SKM-1 (cell line): ENCODE measurements around the gene FREM2.

Experiments used
- DNase-seq: peaks from one replicate; lab custom pipeline; 2025; ENCODE audit not compliant: unreplicated experiment; lab: John Stamatoyannopoulos, UW

The FREM2 gene

GRCh38 chr13:38687246-38688229 lies 661 bp downstream of the FREM2 start:
- no peak for DNase-seq

GRCh38 chr13:38688674-38689073 lies 1.8 kb downstream of the FREM2 start:
- DNase-seq: no peak

GRCh38 chr13:38690231-38690630 lies 3.4 kb downstream of the FREM2 start:
- DNase-seq: no peak

GRCh38 chr13:38693168-38693567 lies 6.3 kb downstream of the FREM2 start:
- DNase-seq: no peak

DNA sequence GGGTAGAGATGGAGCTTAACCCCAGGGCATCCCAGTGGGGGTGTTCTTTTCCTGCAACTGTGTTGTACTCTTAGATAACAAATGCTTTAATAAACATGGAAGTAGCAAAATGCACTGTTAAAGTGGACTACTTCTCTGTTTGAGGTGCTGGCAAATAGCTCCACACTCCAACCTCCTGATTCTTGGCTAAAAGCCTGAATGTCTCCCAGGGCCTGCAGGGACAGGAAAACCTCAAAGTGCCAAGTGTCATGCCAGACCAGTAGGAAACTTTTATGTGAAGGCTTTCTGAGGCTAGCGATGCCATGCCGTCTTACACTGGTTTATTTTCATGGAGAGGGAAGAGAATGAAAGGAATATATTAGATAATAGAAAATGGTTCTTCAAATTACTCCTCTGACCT lies 6.8 kb downstream of the FREM2 start:
- DNase-seq: no peak

DNA sequence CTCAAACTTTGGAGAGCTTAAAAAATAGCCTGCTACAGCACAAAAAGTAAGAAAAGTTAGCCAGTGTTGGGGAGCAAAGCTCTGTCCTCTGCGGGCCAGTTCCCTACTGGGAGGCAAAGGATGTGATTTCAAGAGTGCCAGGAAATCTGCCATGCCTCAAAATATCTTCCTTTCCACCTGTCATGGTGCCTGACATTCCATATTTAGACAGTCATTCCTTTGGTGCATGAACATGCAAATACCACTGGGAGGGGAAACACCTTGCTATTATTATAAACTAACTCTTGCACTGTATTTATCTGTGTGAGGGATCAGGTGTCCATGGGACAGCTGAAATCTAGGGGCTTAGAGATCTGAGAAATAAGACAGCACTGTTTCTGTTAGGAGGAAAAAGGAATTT lies 10.3 kb downstream of the FREM2 start:
- DNase-seq: no peak

GRCh38 chr13:38697628-38698333 lies 10.9 kb downstream of the FREM2 start:
- DNase-seq: no peak

- DNase-seq: no peak
Observed at GRCh38 chr13:38700051-38700450, 13.2 kb downstream of the FREM2 start.

GRCh38 chr13:38702669-38703068 lies 15.8 kb downstream of the FREM2 start:
- no peak for DNase-seq

DNA sequence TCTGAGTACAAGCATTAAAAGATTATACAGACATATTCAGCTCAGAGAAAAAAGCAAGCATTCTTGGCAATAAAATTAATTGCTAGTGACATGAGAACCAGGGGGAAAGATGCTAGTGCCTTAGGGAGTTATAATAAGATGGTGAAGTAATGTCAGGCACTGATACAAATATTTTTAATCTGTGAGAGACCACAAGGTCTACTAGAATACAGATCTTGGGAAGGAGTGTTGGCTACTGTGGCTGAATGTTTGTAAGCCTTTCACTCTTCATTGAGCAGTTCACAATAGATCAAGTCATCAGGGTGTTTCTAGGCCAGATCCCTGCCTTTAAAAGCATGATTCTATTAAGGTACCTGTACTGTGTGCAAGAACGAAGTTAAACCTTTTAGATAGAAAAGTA lies 16.4 kb downstream of the FREM2 start:
- no peak for DNase-seq

DNA sequence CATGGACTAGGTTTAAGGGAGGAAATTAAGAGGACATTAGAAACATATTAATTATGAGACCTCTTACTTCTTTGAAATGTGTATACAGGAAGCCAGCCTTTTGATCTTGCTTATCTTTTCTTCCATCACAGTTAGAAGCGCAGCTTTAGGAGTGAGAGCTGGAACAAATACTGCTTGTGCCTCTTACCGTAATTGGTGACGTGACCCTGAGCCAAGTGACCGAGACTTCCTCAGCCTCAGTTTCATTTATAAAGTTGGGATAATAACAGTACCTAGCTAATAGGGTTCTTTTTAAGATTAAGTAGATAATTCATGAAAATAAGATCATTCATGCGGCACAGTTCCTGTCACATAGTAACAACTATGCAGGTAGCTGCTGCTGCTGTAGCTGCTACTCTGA lies 18.5 kb downstream of the FREM2 start:
- no peak for DNase-seq

GRCh38 chr13:38707460-38707859 lies 20.6 kb downstream of the FREM2 start:
- DNase-seq: no peak

- no peak for DNase-seq
Observed at GRCh38 chr13:38713046-38713445, 26.2 kb downstream of the FREM2 start.

DNA sequence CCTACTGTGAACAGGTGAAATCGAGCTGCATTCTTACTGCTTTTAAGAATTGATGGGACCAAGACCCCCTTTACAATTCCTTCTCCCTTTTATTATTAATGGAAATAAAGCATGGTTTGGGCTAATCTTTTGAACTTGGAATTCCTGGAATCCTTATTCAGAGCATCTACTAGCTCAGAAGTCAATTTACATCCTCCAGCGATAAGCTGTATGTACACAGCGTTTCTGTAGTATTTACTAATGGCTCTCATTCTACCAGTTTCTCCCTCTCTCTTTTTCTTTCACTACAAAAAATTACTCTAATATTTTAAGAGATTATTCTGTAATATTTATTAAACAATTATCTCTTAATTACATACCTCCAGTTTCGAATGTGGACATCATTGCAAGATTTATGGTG lies 31.5 kb downstream of the FREM2 start:
- no peak for DNase-seq

GRCh38 chr13:38730332-38730731 lies 43.5 kb downstream of the FREM2 start:
- no peak for DNase-seq

GRCh38 chr13:38733146-38733545 lies 46.3 kb downstream of the FREM2 start:
- no peak for DNase-seq

DNA sequence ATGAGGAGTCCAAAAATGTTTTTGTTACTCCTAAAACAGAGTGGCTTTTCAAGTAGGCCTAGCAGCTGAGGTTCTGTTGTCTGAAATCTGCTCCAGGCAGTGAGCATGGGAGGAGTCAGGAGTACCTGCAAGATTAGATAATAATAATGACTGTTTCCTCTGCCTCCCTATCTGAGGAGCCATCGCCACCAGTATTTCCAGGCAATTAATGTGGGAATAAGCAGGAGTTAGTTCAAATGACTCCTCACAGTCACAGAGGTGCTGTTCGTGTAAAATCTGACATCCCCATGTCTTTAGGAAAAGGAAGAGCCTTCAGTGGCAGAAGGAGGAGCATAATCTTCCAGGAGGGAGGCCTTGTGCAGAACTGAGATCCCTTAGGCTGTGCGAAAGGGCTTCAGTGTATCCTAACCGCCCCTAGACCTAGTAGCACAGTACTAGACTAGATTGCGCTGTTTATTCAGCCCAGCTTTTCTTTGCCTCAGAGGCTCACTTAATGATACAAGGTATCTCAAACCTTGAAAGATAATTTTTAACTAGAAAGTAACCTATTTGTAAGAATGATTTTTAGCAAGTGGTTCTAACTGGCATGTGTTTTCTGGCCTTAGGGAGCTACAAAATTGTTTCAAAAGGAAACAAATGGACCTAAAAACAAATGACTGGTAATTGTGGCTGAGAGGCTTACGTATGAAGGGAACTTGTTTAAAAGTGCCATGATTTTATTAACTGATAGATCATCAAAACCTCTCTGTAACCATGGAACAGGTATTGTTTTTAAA lies 49.0 kb downstream of the FREM2 start:
- no peak for DNase-seq

- no peak for DNase-seq
Observed at GRCh38 chr13:38743466-38743865, 56.6 kb downstream of the FREM2 start.

DNA sequence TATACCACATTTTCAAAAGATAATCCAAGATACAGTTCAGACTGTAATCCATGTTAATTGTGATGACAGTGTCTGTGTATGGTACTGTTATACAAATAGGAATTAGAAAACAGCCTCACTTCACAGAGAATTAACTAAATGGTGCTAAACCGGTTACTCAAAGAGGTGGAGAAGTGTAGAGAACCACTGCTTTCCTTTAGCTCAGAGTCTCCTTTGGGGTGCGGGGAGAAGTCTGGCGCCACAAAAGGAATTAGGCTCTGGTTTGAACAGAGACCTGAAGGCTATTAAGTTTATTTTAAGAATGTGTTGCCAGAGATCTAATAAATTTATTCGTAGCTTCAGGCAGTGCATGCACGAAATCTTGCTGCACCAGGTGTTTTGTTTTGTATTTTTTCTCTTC lies 65.8 kb downstream of the FREM2 start:
- DNase-seq: no peak

GRCh38 chr13:38753878-38754277 lies 67.0 kb downstream of the FREM2 start:
- DNase-seq: no peak

DNA sequence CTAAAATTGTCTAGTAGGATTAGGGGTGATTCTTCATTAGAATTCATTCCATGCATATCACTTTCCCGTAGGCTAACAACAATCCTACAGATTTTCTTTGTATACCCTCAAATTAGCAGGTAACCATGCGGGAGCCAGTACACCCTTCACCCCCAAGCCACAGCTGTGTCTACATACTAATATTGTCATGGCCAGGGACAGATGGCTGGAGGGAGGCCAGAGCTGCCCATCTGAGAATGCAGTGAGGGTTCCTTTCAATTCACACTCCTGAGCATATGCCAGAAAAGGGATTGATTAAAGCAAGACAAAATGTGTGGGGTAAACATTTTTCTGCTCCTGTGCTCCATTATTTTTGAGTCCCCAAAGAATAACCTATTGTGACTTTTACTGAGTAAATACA lies 68.9 kb downstream of the FREM2 start:
- no peak for DNase-seq
